HepG2 (cell line): Measurements from ENCODE around the gene MAMLD1. TPM values are rescaled to one million over a fixed set of nuclear protein-coding genes. Genes with fewer than 3 reads are reported as not detected.

ENCODE experiments used
- CBX5 ChIP-seq: sonication (generic); formaldehyde crosslinking; IDR thresholded peaks from 2 replicates; pipeline ENCODE4 v1.4.0; 2020; ENCODE audit warnings: missing genetic modification reagents, borderline replicate concordance
- GFI1 ChIP-seq: sonication (generic); formaldehyde crosslinking; IDR thresholded peaks from 2 replicates; pipeline ENCODE4 v1.5.0; 2020; ENCODE audit warnings: missing genetic modification reagents, mild to moderate bottlenecking, borderline replicate concordance
- HNRNPLL ChIP-seq: fragments of 200-400 bp; formaldehyde crosslinking; IDR thresholded peaks from 2 replicates; pipeline ENCODE4 v1.6.1; 2017; ENCODE audit warnings: mild to moderate bottlenecking, low read depth, low read length; ENCODE audit not compliant: poor library complexity, severe bottlenecking
- KMT2B ChIP-seq: IDR thresholded peaks from 2 replicates; pipeline ENCODE4 v1.6.1; 2016; ENCODE audit warnings: missing genetic modification reagents, missing compliant biosample characterization
- PAX8 ChIP-seq: sonication (generic); formaldehyde crosslinking; IDR thresholded peaks from 2 replicates; pipeline ENCODE4 v1.8.0; 2022; ENCODE audit warnings: mild to moderate bottlenecking, missing genetic modification reagents, borderline replicate concordance
- PHF8 ChIP-seq: sonication (generic); formaldehyde crosslinking; IDR thresholded peaks from 2 replicates; pipeline ENCODE4 v1.5.0; 2020; ENCODE audit warnings: missing genetic modification reagents
- PPARG ChIP-seq: conservative IDR thresholded peaks from 2 replicates; pipeline ENCODE4 v1.6.1; 2016; ENCODE audit warnings: missing biosample characterization, missing genetic modification reagents
- PRDM15 ChIP-seq: sonication (generic); formaldehyde crosslinking; IDR thresholded peaks from 2 replicates; pipeline ENCODE4 v1.4.0; 2020; ENCODE audit warnings: missing genetic modification reagents
- SALL1 ChIP-seq: sonication (generic); formaldehyde crosslinking; IDR thresholded peaks from 2 replicates; pipeline ENCODE4 v1.8.0; 2022; ENCODE audit warnings: mild to moderate bottlenecking, missing genetic modification reagents
- YY1 ChIP-seq: IDR thresholded peaks from 2 replicates; pipeline ENCODE4 v1.6.1; 2011; ENCODE audit warnings: low read length, low read depth, moderate library complexity, mild to moderate bottlenecking; ENCODE audit not compliant: insufficient read depth, insufficient replicate concordance
- ZNF224 ChIP-seq: sonication (generic); formaldehyde crosslinking; IDR thresholded peaks from 2 replicates; pipeline ENCODE4 v1.5.0; 2020; ENCODE audit warnings: mild to moderate bottlenecking, missing genetic modification reagents
- ZNF326 ChIP-seq: sonication (generic); formaldehyde crosslinking; IDR thresholded peaks from 2 replicates; pipeline ENCODE4 v1.4.0; 2020; ENCODE audit warnings: missing genetic modification reagents, borderline replicate concordance
- ZNF431 ChIP-seq: sonication (generic); formaldehyde crosslinking; IDR thresholded peaks from 2 replicates; pipeline ENCODE4 v1.9.0; 2022; ENCODE audit warnings: missing genetic modification reagents, low read depth, mild to moderate bottlenecking, borderline replicate concordance
- ZNF44 ChIP-seq: sonication (generic); formaldehyde crosslinking; IDR thresholded peaks from 2 replicates; pipeline ENCODE4 v1.5.1; 2020; ENCODE audit warnings: mild to moderate bottlenecking, missing genetic modification reagents
- ZNF441 ChIP-seq: sonication (generic); formaldehyde crosslinking; IDR thresholded peaks from 2 replicates; pipeline ENCODE4 v1.7.0; 2021; ENCODE audit warnings: missing genetic modification reagents, borderline replicate concordance
- ZNF530 ChIP-seq: sonication (generic); formaldehyde crosslinking; IDR thresholded peaks from 2 replicates; pipeline ENCODE4 v1.5.0; 2020; ENCODE audit warnings: low read depth, mild to moderate bottlenecking, missing genetic modification reagents
- ZNF577 ChIP-seq: sonication (generic); formaldehyde crosslinking; IDR thresholded peaks from 2 replicates; pipeline ENCODE4 v1.4.0; 2020; ENCODE audit warnings: mild to moderate bottlenecking, low read depth, missing genetic modification reagents, borderline replicate concordance
- ZNF747 ChIP-seq: sonication (generic); formaldehyde crosslinking; IDR thresholded peaks from 2 replicates; pipeline ENCODE4 v1.8.1; 2023; ENCODE audit warnings: missing genetic modification reagents, mild to moderate bottlenecking, borderline replicate concordance
- ZNF83 ChIP-seq: sonication (generic); formaldehyde crosslinking; IDR thresholded peaks from 2 replicates; pipeline ENCODE4 v1.4.0; 2020; ENCODE audit warnings: missing genetic modification reagents, mild to moderate bottlenecking, borderline replicate concordance
- ZZZ3 ChIP-seq: sonication (generic); formaldehyde crosslinking; IDR thresholded peaks from 2 replicates; pipeline ENCODE4 v1.4.0; 2020; ENCODE audit warnings: missing genetic modification reagents, mild to moderate bottlenecking, borderline replicate concordance
- polyA plus RNA-seq, 8 experiments: library from polyadenylated mRNA; depleted of rRNA in 3 of 8; stranded (reverse) in 7 of 8; unstranded in 1 of 8; fragments of >200 nt; fragmentation: Illumina TruSeq in 4 of 8; extraction: Trizol in 4 of 8; gene quantifications; 2 replicates each; pipeline versions ENCODE4 v1.2.1 to v1.2.3, GENCODE V29; 2011 to 2016; ENCODE audit warnings: low read depth in 4 of 8, missing spikeins in 1 of 8, mixed read lengths in 1 of 8; ENCODE audit not compliant: insufficient read depth in 1 of 8
- total RNA-seq, 5 experiments: library from RNA; depleted of rRNA; stranded (reverse); fragments of >200 nt; fragmentation: Illumina TruSeq; extraction: Trizol; gene quantifications; 2 replicates each; pipeline ENCODE4 v1.2.3, GENCODE V29; 2016; ENCODE audit warnings: low read depth in 1 of 5
- TF ChIP-seq, protein P1 (sequence below): sonication (generic); formaldehyde crosslinking; IDR thresholded peaks from 2 replicates; pipeline ENCODE4 v1.5.0; 2020; ENCODE audit warnings: missing genetic modification reagents, mild to moderate bottlenecking, borderline replicate concordance
- TF ChIP-seq, protein P2 (sequence below): sonication (generic); formaldehyde crosslinking; IDR thresholded peaks from 2 replicates; pipeline ENCODE4 v1.5.0; 2020; ENCODE audit warnings: missing genetic modification reagents

Gene MAMLD1
- total and polyA plus RNA-seq, 2 of the 13 experiments (the other 11 are each of a cell fraction or from before 2014, with no cell fraction given): not detected

DNA sequence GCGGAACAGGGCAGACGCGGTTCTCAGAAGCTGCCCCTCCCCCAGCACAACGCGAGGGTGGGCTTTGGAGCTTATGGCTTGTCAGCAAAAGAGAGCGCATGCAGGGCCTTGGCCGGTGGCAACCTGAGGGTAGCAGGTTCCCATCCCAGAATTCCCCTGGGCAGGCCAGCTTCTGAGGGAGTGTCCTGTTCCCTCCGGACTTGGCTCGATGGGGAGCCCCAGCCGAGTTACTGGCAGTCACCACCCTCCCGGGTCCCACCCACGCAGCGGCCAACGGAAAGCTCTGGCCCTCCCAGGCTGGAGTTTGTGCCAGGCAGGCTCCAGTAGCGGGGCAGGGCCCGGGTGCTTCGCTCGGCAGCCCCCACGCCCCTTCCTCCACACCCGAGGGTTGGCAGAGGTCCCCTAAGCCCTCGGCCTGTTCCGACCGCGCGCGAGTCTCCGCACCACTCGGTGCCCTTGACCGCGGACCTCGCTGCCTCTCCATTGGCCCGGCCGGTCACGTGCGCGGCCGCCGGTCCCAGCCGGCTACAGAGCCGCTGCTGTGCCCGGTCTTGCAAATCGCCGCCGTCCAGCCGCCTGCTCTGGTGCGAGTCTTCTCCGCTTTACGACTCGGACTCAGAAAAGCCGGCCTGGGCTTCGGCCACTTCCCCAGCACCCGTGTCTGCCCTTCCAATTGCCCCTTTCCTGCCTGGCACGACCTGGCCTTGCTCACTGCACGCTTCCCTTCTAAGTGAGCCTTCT, 184.4 kb downstream of the MAMLD1 start (continued):
- TF ChIP-seq PRDM15 (CRISPR knock-in tag) (peak; percentile 82), ZNF441 (CRISPR knock-in tag) (peak; percentile 65; the same call in 1 of the 2 replicates), CBX5 (CRISPR knock-in tag) (no peak), KMT2B (CRISPR knock-in tag) (no peak; the same call in 1 of the 2 replicates), PHF8 (CRISPR knock-in tag) (peak; percentile 56), YY1 (no peak), ZNF530 (no peak), ZNF83 (CRISPR knock-in tag) (no peak), ZNF431 (CRISPR knock-in tag) (no peak), ZNF224 (peak; percentile 19; the same call in 1 of the 2 replicates), PPARG (no peak), ZNF326 (CRISPR knock-in tag) (no peak), ZNF577 (CRISPR knock-in tag) (no peak), SALL1 (CRISPR knock-in tag) (peak; percentile 23), ZNF747 (CRISPR knock-in tag) (no peak), HNRNPLL (peak; percentile 25), PAX8 (CRISPR knock-in tag) (no peak), GFI1 (CRISPR knock-in tag) (no peak), ZNF44 (no peak), ZZZ3 (no peak)
- TF ChIP-seq, protein P1, sequence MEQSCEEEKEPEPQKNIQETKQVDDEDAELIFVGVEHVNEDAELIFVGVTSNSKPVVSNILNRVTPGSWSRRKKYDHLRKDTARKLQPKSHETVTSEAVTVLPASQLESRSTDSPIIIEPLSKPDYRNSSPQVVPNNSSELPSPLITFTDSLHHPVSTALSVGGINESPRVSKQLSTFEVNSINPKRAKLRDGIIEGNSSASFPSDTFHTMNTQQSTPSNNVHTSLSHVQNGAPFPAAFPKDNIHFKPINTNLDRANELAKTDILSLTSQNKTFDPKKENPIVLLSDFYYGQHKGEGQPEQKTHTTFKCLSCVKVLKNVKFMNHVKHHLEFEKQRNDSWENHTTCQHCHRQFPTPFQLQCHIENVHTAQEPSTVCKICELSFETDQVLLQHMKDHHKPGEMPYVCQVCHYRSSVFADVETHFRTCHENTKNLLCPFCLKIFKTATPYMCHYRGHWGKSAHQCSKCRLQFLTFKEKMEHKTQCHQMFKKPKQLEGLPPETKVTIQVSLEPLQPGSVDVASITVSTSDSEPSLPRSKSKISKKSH (CRISPR knock-in tag): no peak; the same call in 1 of the 2 replicates
- TF ChIP-seq, protein P2, sequence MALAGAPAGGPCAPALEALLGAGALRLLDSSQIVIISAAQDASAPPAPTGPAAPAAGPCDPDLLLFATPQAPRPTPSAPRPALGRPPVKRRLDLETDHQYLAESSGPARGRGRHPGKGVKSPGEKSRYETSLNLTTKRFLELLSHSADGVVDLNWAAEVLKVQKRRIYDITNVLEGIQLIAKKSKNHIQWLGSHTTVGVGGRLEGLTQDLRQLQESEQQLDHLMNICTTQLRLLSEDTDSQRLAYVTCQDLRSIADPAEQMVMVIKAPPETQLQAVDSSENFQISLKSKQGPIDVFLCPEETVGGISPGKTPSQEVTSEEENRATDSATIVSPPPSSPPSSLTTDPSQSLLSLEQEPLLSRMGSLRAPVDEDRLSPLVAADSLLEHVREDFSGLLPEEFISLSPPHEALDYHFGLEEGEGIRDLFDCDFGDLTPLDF: no peak
